SK-N-SH (cell line): Measurements from ENCODE around the gene GNAI1.

Source experiments
- CTCF ChIP-seq: fragments of 200-600 bp; sonication (generic); IDR thresholded peaks from 2 replicates; pipeline ENCODE4 v1.6.1; 2017; ENCODE audit warnings: antibody characterized with exemption, mild to moderate bottlenecking, moderate library complexity
- ELF1 ChIP-seq: IDR thresholded peaks from 2 replicates; pipeline ENCODE4 v1.4.0; 2012
- EP300 ChIP-seq, 2 experiments: IDR thresholded peaks; 2 replicates each; pipeline versions ENCODE4 v1.4.0 to v1.6.1; 2012; ENCODE audit warnings: borderline replicate concordance in 1 of 2, low read depth in 1 of 2, low read length in 1 of 2
- EZH2phosphoT487 ChIP-seq: fragments of 200-600 bp; sonication (generic); IDR thresholded peaks from 2 replicates; pipeline ENCODE4 v1.6.1; 2017; ENCODE audit warnings: low read depth, mixed run types, mild to moderate bottlenecking, antibody characterized with exemption, moderate library complexity, borderline replicate concordance
- FOSL2 ChIP-seq: IDR thresholded peaks from 2 replicates; pipeline ENCODE4 v1.4.0; 2012; ENCODE audit warnings: low read depth, mild to moderate bottlenecking, moderate library complexity, borderline replicate concordance
- MEF2A ChIP-seq: IDR thresholded peaks from 2 replicates; pipeline ENCODE4 v1.4.0; 2012; ENCODE audit warnings: low read depth, borderline replicate concordance
- POLR2AphosphoS5 ChIP-seq: IDR thresholded peaks from 2 replicates; pipeline ENCODE4 v1.6.1; 2012; ENCODE audit warnings: low read depth, low read length
- RAD21 ChIP-seq: IDR thresholded peaks from 2 replicates; pipeline ENCODE4 v1.6.1; 2012; ENCODE audit warnings: mild to moderate bottlenecking, low read length
- REST ChIP-seq: IDR thresholded peaks from 2 replicates; pipeline ENCODE4 v1.6.1; 2012; ENCODE audit warnings: mild to moderate bottlenecking, low read depth, low read length, moderate library complexity
- SIN3A ChIP-seq: IDR thresholded peaks from 2 replicates; pipeline ENCODE4 v1.6.1; 2012; ENCODE audit warnings: low read depth, mild to moderate bottlenecking, low read length, moderate library complexity, borderline replicate concordance
- SMC3 ChIP-seq: IDR thresholded peaks from 2 replicates; pipeline ENCODE4 v1.6.1; 2012; ENCODE audit warnings: low read depth, low read length, improper control_type of control experiment
- TAF1 ChIP-seq: IDR thresholded peaks from 2 replicates; pipeline ENCODE4 v1.6.1; 2012; ENCODE audit warnings: low read depth, mild to moderate bottlenecking, low read length, moderate library complexity, borderline replicate concordance
- TEAD4 ChIP-seq: IDR thresholded peaks from 2 replicates; pipeline ENCODE4 v1.4.0; 2012; ENCODE audit warnings: mild to moderate bottlenecking, borderline replicate concordance; ENCODE audit not compliant: insufficient read depth
- USF1 ChIP-seq: IDR thresholded peaks from 2 replicates; pipeline ENCODE4 v1.4.0; 2012; ENCODE audit warnings: low read depth, borderline replicate concordance

GRCh38 chr7:80142853-80143580, 8.4 kb downstream of the GNAI1 start:
- TF ChIP-seq POLR2AphosphoS5 (no peak), RAD21 (no peak), TAF1 (no peak), CTCF (no peak), ELF1 (no peak), SIN3A (no peak), USF1 (no peak), FOSL2 (no peak), EP300 (IDR thresholded peaks at IDR 0.05; ENCODE audit: borderline replicate concordance in 1 of 2, low read depth in 1 of 2, low read length in 1 of 2) (no peak), SMC3 (no peak), TEAD4 (no peak), MEF2A (no peak), EZH2phosphoT487 (no peak), REST (no peak)
